Body of pancreas (tissue), 4 donors: Measurements from ENCODE around the gene ZNF521. TPM values are rescaled to one million over a fixed set of nuclear protein-coding genes. Genes with fewer than 3 reads are reported as not detected.

Experiments
- ATAC-seq: fragments of 150-250 bp; one replicate; pipeline ENCODE4 v1.9.1; 2016
- DNase-seq, 4 donors: peaks; one replicate each; pipeline ENCODE4 v3.0.0-alpha.2; 2019
- H3K27ac ChIP-seq, 4 donors: fragments of 200-600 bp; sonication (generic); 1 replicate in 3 of 4; 2 replicates in 1 of 4; pipeline versions ENCODE4 v1.5.1 to v1.6.1; 2016 to 2019; ENCODE audit warnings: mild to moderate bottlenecking in 1 of 4, mixed read lengths in 1 of 4, moderate library complexity in 1 of 4
- H3K27me3 ChIP-seq, 2 donors: fragments of 200-600 bp; sonication (generic); one replicate each; pipeline ENCODE4 v1.6.0; 2016; ENCODE audit warnings: mild to moderate bottlenecking in 1 of 2
- H3K36me3 ChIP-seq, 2 donors: fragments of 200-600 bp; sonication (generic); replicated peaks in 1 of 2; 2 replicates each; pipeline ENCODE4 v1.5.1; 2016; ENCODE audit warnings: low read depth in 2 of 2; ENCODE audit not compliant: insufficient read depth in 1 of 2
- H3K4me1 ChIP-seq: fragments of 200-600 bp; sonication (generic); one replicate; pipeline ENCODE4 v1.6.0; 2016
- H3K4me3 ChIP-seq, 2 donors: fragments of 200-600 bp; sonication (generic); 1 replicate in 1 of 2; 2 replicates in 1 of 2; pipeline ENCODE4 v1.5.1; 2016 to 2019
- H3K9me3 ChIP-seq, 3 donors: fragments of 200-600 bp; sonication (generic); 1 replicate in 2 of 3; 2 replicates in 1 of 3; pipeline ENCODE4 v1.5.1; 2016
- CTCF ChIP-seq, 7 experiments: fragments of 450-650 bp in 4 of 7; fragments of 200-600 bp in 3 of 7; sonication (generic) in 3 of 7; IDR thresholded peaks; one replicate each; pipeline ENCODE4 v1.5.1; 2016 to 2019; ENCODE audit warnings: antibody characterized with exemption in 7 of 7
- POLR2A ChIP-seq, 3 donors: fragments of 450-650 bp; IDR thresholded peaks; one replicate each; pipeline ENCODE4 v1.6.1; 2016; ENCODE audit warnings: antibody characterized with exemption in 3 of 3, mild to moderate bottlenecking in 2 of 3
- WGBS, 2 donors: methylation state at CpG; one replicate each; pipeline ENCODE4 v1.1.5; 2017; 5-methylcytosine and 5-hydroxymethylcytosine counted together
- intact Hi-C: fragments of 100-400 bp; cut with DNase I; formaldehyde crosslinking; loops from one replicate; pipeline ENCODE4 v1.15.1; 2023
- total RNA-seq, 2 donors: library from RNA; depleted of rRNA; stranded (reverse); fragments of >200 nt; gene quantifications; one replicate each; pipeline ENCODE4 v1.1.0, GENCODE V29; 2016

ZNF521 gene
- total RNA-seq, 2 donors from 2014 or later = 3.3 to 17.4 TPM

- intact Hi-C loops = no loop called here
- peak in 1 of 4 donors; percentile 8 for DNase-seq
- H3K27me3 ChIP-seq = no peaks in the 10 kb centered on the region
- no peak overlapping the region for H3K4me3 ChIP-seq
- H3K9me3 ChIP-seq = no peaks in the 10 kb centered on the region
- H3K36me3 ChIP-seq = no peaks in the 10 kb centered on the region
- TF ChIP-seq POLR2A (IDR thresholded peaks at IDR 0.05) = no peak
- TF ChIP-seq CTCF (IDR thresholded peaks at IDR 0.05) = no peak
- no peak overlapping the region for H3K27ac ChIP-seq
- no peak for ATAC-seq
- WGBS, 2 donors = 33 to 48% methylated on average over 10 of the region's 10 CpGs
- no peaks in the 10 kb centered on the region for H3K4me1 ChIP-seq
These were observed 186.8 kb downstream of the ZNF521 start for GRCh38 chr18:25164848-25165811.

- Histone ChIP-seq H3K4me3 (no peak overlapping the region), H3K36me3 (no peaks in the 10 kb centered on the region), H3K9me3 (no peaks in the 10 kb centered on the region), H3K27me3 (no peaks in the 10 kb centered on the region), H3K4me1 (no peaks in the 10 kb centered on the region), H3K27ac (no peak overlapping the region)
- ATAC-seq (no peak), DNase-seq (no peak)
- intact Hi-C loops = no loop called here
- no peak for TF ChIP-seq CTCF (IDR thresholded peaks at IDR 0.05)
- no peak for TF ChIP-seq POLR2A (IDR thresholded peaks at IDR 0.05)
- 33 to 45% methylated on average over 6 of the region's 6 CpGs for WGBS, 2 donors
These were observed 187.6 kb downstream of the ZNF521 start for GRCh38 chr18:25164211-25164847.

GRCh38 chr18:25153426-25153825 is 198.5 kb downstream of the ZNF521 start:
- no peak overlapping the region for H3K4me3 ChIP-seq
- 55 to 67% methylated on average over 6 of the region's 6 CpGs for WGBS, 2 donors
- H3K36me3 ChIP-seq = no peaks in the 10 kb centered on the region
- H3K27ac ChIP-seq = no peak overlapping the region
- no peak for ATAC-seq
- TF ChIP-seq POLR2A (IDR thresholded peaks at IDR 0.05) (no peak), CTCF (IDR thresholded peaks at IDR 0.05) (no peak)
- H3K27me3 ChIP-seq = no peaks in the 10 kb centered on the region
- intact Hi-C loops = no loop called here
- DNase-seq = no peak
- no peaks in the 10 kb centered on the region for H3K9me3 ChIP-seq
- no peaks in the 10 kb centered on the region for H3K4me1 ChIP-seq

GRCh38 chr18:25147877-25148488 is 204.0 kb downstream of the ZNF521 start:
- intact Hi-C loops = no loop called here
- Histone ChIP-seq H3K4me1 (no peaks in the 10 kb centered on the region), H3K27ac (no peak overlapping the region), H3K4me3 (no peak overlapping the region), H3K9me3 (no peaks in the 10 kb centered on the region), H3K27me3 (no peaks in the 10 kb centered on the region), H3K36me3 (no peaks in the 10 kb centered on the region)
- DNase-seq (no peak), ATAC-seq (no peak)
- TF ChIP-seq CTCF (IDR thresholded peaks at IDR 0.05) (no peak), POLR2A (IDR thresholded peaks at IDR 0.05) (no peak)
- 74 to 76% methylated on average over 5 of the region's 5 CpGs for WGBS, 2 donors
